ENCODE measurements around the gene SAFB.

The SAFB gene

GRCh38 chr19:5622465-5623396 lies at the start of gene SAFB, which contains the start of gene SAFB2:
TSS of gene SAFB (plus strand) at chr19:5623083. CDS start at chr19:5623206, 123 bp downstream.
TSS of gene SAFB2 (minus strand) at chr19:5622776. CDS start at chr19:5622715, 61 bp downstream.
- peak; percentile 100 for DNase-seq (ENCODE audit: low read depth)

GRCh38 chr19:5575590-5575989 lies 47.3 kb upstream of the SAFB start:
- DNase-seq (ENCODE audit: low read depth): no peak

GRCh38 chr19:5578097-5578846 lies 44.6 kb upstream of the SAFB start:
- DNase-seq (ENCODE audit: low read depth): peak; percentile 53

GRCh38 chr19:5579286-5579685 lies 43.6 kb upstream of the SAFB start:
- no peak for DNase-seq (ENCODE audit: low read depth)

GRCh38 chr19:5579697-5580096 lies 43.2 kb upstream of the SAFB start:
- DNase-seq (ENCODE audit: low read depth): no peak

GRCh38 chr19:5580161-5580571 lies 42.7 kb upstream of the SAFB start:
- no peak for DNase-seq (ENCODE audit: low read depth)

GRCh38 chr19:5585461-5586299 lies 37.2 kb upstream of the SAFB start:
- DNase-seq (ENCODE audit: low read depth): peak; percentile 20

- no peak for DNase-seq (ENCODE audit: low read depth)
Measured at GRCh38 chr19:5586300-5587070, 36.4 kb upstream of the SAFB start.

GRCh38 chr19:5587071-5587455 lies 35.8 kb upstream of the SAFB start:
- DNase-seq (ENCODE audit: low read depth): no peak

GRCh38 chr19:5587661-5588060 lies 35.2 kb upstream of the SAFB start:
- DNase-seq (ENCODE audit: low read depth): no peak

- no peak for DNase-seq (ENCODE audit: low read depth)
Measured at GRCh38 chr19:5588441-5588840, 34.4 kb upstream of the SAFB start.

GRCh38 chr19:5588906-5589676 lies 33.8 kb upstream of the SAFB start:
- no peak for DNase-seq (ENCODE audit: low read depth)

- DNase-seq (ENCODE audit: low read depth): no peak
Measured at GRCh38 chr19:5590151-5590864, 32.6 kb upstream of the SAFB start.

GRCh38 chr19:5590865-5591154 lies 32.1 kb upstream of the SAFB start:
- DNase-seq (ENCODE audit: low read depth): no peak

GRCh38 chr19:5591476-5591875 lies 31.4 kb upstream of the SAFB start:
- DNase-seq (ENCODE audit: low read depth): no peak

- DNase-seq (ENCODE audit: low read depth): no peak
Measured at GRCh38 chr19:5592531-5593342, 30.1 kb upstream of the SAFB start.

- no peak for DNase-seq (ENCODE audit: low read depth)
Measured at GRCh38 chr19:5593343-5594255, 29.3 kb upstream of the SAFB start.

- DNase-seq (ENCODE audit: low read depth): no peak
Measured at GRCh38 chr19:5594521-5594950, 28.3 kb upstream of the SAFB start.
